Endothelial cell of umbilical vein (primary cell): Measurements from ENCODE around the gene TNIK. TPM values are rescaled to one million over a fixed set of nuclear protein-coding genes. Genes with fewer than 3 reads are reported as not detected.

Experiments
- BruUV-seq: library from RNA; stranded (reverse); fragments of 400-500 nt; replicated peaks from 2 replicates; lab custom pipeline; 2021; lab: Mats Ljungman, UMichigan
- CTCF ChIA-PET: fragments of 300-600, 350-600 bp; sonication (Branson Sonifier 250); formaldehyde crosslinking; loops from one replicate; lab custom pipeline; 2021; ENCODE audit warnings: antibody characterized with exemption, inconsistent platforms; lab: Charles Lee
- POLR2A ChIA-PET: fragments of 300-600, 350-600 bp; sonication (Branson Sonifier 250); formaldehyde crosslinking; loops from one replicate; lab custom pipeline; 2021; ENCODE audit warnings: antibody characterized with exemption, inconsistent platforms; lab: Charles Lee
- DNase-seq: peaks from one replicate; pipeline ENCODE4 v3.0.0-alpha.2; 2011; ENCODE audit warnings: low read depth, low spot score
- FAIRE-seq: peaks from 2 replicates; lab custom pipeline; 2011; peaks lifted over from hg19 to GRCh38; lab: Jason Lieb, UNC
- H2AFZ ChIP-seq: 2 replicates; pipeline ENCODE4 v1.6.0; 2012; ENCODE audit warnings: low read depth, low read length, control low read depth, inconsistent platforms
- H3K27ac ChIP-seq: 2 replicates; pipeline ENCODE4 v1.5.1; 2011; ENCODE audit warnings: low read depth, mild to moderate bottlenecking, control low read depth, low read length, moderate library complexity; ENCODE audit not compliant: insufficient read depth
- H3K27me3 ChIP-seq, 2 experiments: 2 replicates each; pipeline versions ENCODE4 v1.6.0 to v1.6.1; 2011; ENCODE audit warnings: low read length in 2 of 2, mixed read lengths in 1 of 2; ENCODE audit not compliant: control insufficient read depth in 2 of 2, insufficient read depth in 2 of 2
- H3K36me3 ChIP-seq, 2 experiments: 2 replicates in 1 of 2; 3 replicates in 1 of 2; pipeline ENCODE4 v1.5.1; 2011; ENCODE audit warnings: low read length in 2 of 2, mild to moderate bottlenecking in 1 of 2, moderate library complexity in 1 of 2; ENCODE audit not compliant: control insufficient read depth in 2 of 2, insufficient read depth in 2 of 2; ENCODE audit errors: extremely low read depth in 1 of 2
- H3K4me1 ChIP-seq: 3 replicates; pipeline ENCODE4 v1.5.1; 2011; ENCODE audit warnings: mild to moderate bottlenecking, low read length; ENCODE audit not compliant: control insufficient read depth, insufficient read depth; ENCODE audit errors: extremely low read depth
- H3K4me2 ChIP-seq: 2 replicates; pipeline ENCODE4 v1.6.1; 2011; ENCODE audit warnings: low read length, control low read depth, mixed read lengths; ENCODE audit not compliant: insufficient read depth
- H3K4me3 ChIP-seq, 3 experiments: fragments of 200-600 bp in 1 of 3; sonication (generic), shearing (Covaris generic) in 1 of 3; replicated peaks in 1 of 3; 2 replicates each; pipeline ENCODE4 v1.5.1; 2011 to 2016; ENCODE audit warnings: control low read depth in 3 of 3, low read length in 3 of 3, mild to moderate bottlenecking in 2 of 3, inconsistent platforms in 1 of 3, low read depth in 1 of 3, moderate library complexity in 1 of 3; ENCODE audit not compliant: insufficient read depth in 1 of 3
- H3K79me2 ChIP-seq: 2 replicates; pipeline ENCODE4 v1.6.0; 2012; ENCODE audit warnings: low read length, inconsistent platforms; ENCODE audit not compliant: control insufficient read depth, insufficient read depth
- H3K9ac ChIP-seq: replicated peaks from 2 replicates; pipeline ENCODE3; 2011; ENCODE audit warnings: low read length, control low read depth; ENCODE audit not compliant: insufficient read depth; ENCODE audit errors: extremely low read depth
- H3K9me1 ChIP-seq: replicated peaks from 3 replicates; pipeline ENCODE4 v1.6.0; 2011; ENCODE audit warnings: mild to moderate bottlenecking, low read length; ENCODE audit not compliant: control insufficient read depth, insufficient read depth; ENCODE audit errors: extremely low read depth
- H3K9me3 ChIP-seq: replicated peaks from 2 replicates; pipeline ENCODE4 v1.5.1; 2012; ENCODE audit warnings: low read length, inconsistent platforms; ENCODE audit not compliant: control insufficient read depth, insufficient read depth
- H4K20me1 ChIP-seq: replicated peaks from 2 replicates; pipeline ENCODE3; 2011; ENCODE audit warnings: mild to moderate bottlenecking, low read length; ENCODE audit not compliant: control insufficient read depth, insufficient read depth; ENCODE audit errors: extremely low read depth
- CTCF ChIP-seq, 2 donors: IDR thresholded peaks; 1 replicate in 1 of 2; 2 replicates in 1 of 2; pipeline ENCODE4 v1.5.1; 2011; ENCODE audit warnings: low read length in 2 of 2, mild to moderate bottlenecking in 2 of 2, moderate library complexity in 2 of 2, control low read depth in 1 of 2, inconsistent platforms in 1 of 2, low read depth in 1 of 2; ENCODE audit not compliant: insufficient read depth in 1 of 2; ENCODE audit errors: extremely low read depth in 1 of 2
- EZH2 ChIP-seq: IDR thresholded peaks from 2 replicates; pipeline ENCODE4 v1.6.1; 2012; ENCODE audit warnings: borderline replicate concordance, low read depth, mild to moderate bottlenecking, moderate library complexity, low read length, inconsistent platforms; ENCODE audit not compliant: severe bottlenecking
- FOS ChIP-seq: IDR thresholded peaks from 2 replicates; pipeline ENCODE4 v1.6.1; 2011; ENCODE audit warnings: mild to moderate bottlenecking, low read length, moderate library complexity, borderline replicate concordance; ENCODE audit not compliant: insufficient read depth
- GATA2 ChIP-seq: IDR thresholded peaks from 2 replicates; pipeline ENCODE4 v1.7.0; 2011; ENCODE audit warnings: low read depth, mild to moderate bottlenecking, moderate library complexity, mixed read lengths, low read length; ENCODE audit not compliant: insufficient read length, insufficient read depth
- JUN ChIP-seq: IDR thresholded peaks from 2 replicates; pipeline ENCODE4 v1.6.1; 2011; ENCODE audit warnings: borderline replicate concordance, low read depth; ENCODE audit not compliant: insufficient read length, insufficient read depth
- MAX ChIP-seq: IDR thresholded peaks from 2 replicates; pipeline ENCODE4 v1.6.1; 2011; ENCODE audit not compliant: insufficient read depth, insufficient read length
- MYC ChIP-seq: IDR thresholded peaks from one replicate; pipeline ENCODE4 v1.6.1; 2011; ENCODE audit warnings: mild to moderate bottlenecking, low read depth, low read length
- POLR2A ChIP-seq: IDR thresholded peaks from 2 replicates; pipeline ENCODE4 v1.6.1; 2012; ENCODE audit warnings: low read depth, mild to moderate bottlenecking, control low read depth, low read length
- POLR2AphosphoS5 ChIP-seq: IDR thresholded peaks from 2 replicates; pipeline ENCODE4 v1.6.1; 2012; ENCODE audit warnings: low read depth, mild to moderate bottlenecking, control low read depth, low read length, moderate library complexity; ENCODE audit not compliant: insufficient read depth
- dilution Hi-C: fragments of 300-500 bp; cut with MboI; formaldehyde crosslinking; loops from one replicate; pipeline ENCODE4 v1.15.0; 2019; ENCODE audit warnings: low sequenced_read_pairs; ENCODE audit not compliant: extremely low pct_ligation_motif_present
- intact Hi-C: fragments of 100-400 bp; cut with micrococcal nuclease; formaldehyde crosslinking; loops from one replicate; pipeline ENCODE4 v1.10.0; 2022
- polyA plus RNA-seq, 4 experiments: library from polyadenylated mRNA; depleted of rRNA in 3 of 4; stranded (reverse) in 3 of 4; unstranded in 1 of 4; fragments of >200 nt; gene quantifications; 2 replicates each; pipeline versions ENCODE4 v1.2.1 to v1.2.3, GENCODE V29; 2011 to 2012; ENCODE audit warnings: missing spikeins in 1 of 4
- total RNA-seq: library from RNA; stranded (reverse); gene quantifications from 2 replicates; pipeline ENCODE4 v1.2.3, GENCODE V29; 2021

TNIK gene
- total and polyA plus RNA-seq, 2 donors (not counting 3 experiments of a cell fraction or from before 2014, with no cell fraction given): 10.9 to 39.7 TPM

GRCh38 chr3:171058058-171058457 lies 402.1 kb downstream of the TNIK start:
- Histone ChIP-seq H4K20me1 (no peaks in the 10 kb centered on the region), H3K4me1 (peaks cover 17% of the 10 kb centered on the region), H3K9ac (no peak overlapping the region), H3K79me2 (no peaks in the 10 kb centered on the region), H3K27ac (no peak overlapping the region), H3K36me3 (no peaks in the 10 kb centered on the region), H3K27me3 (no peaks in the 10 kb centered on the region), H3K9me1 (no peaks in the 10 kb centered on the region), H3K4me3 (no peak overlapping the region), H3K4me2 (no peak overlapping the region), H2AFZ (no peak overlapping the region), H3K9me3 (no peaks in the 10 kb centered on the region)
- DNase-seq: no peak
- intact Hi-C loops (no loop called here), dilution Hi-C loops (no loop called here)
- no peak for TF ChIP-seq JUN
- TF ChIP-seq FOS: no peak
- no peak for TF ChIP-seq MYC
- no peak for TF ChIP-seq EZH2
- no peak for TF ChIP-seq GATA2
- no peak for TF ChIP-seq POLR2A
- no peak for TF ChIP-seq MAX
- no peak for TF ChIP-seq CTCF (IDR thresholded peaks at IDR 0.05; ENCODE audit: extremely low read depth in 1 of 2, insufficient read depth in 1 of 2, low read depth in 1 of 2, low read length in 2 of 2)
- TF ChIP-seq POLR2AphosphoS5: no peak
- no TSS peak for BruUV-seq
- POLR2A ChIA-PET: no interaction called here
- FAIRE-seq: no peak
- CTCF ChIA-PET: interaction anchor here (1.4 kb wide), 1 partner anchor 9 kb away, joined by 5 read pairs; no protein-coding TSS in a partner anchor
